Measurements from ENCODE around the gene E2F3. TPM values are rescaled to one million over a fixed set of nuclear protein-coding genes. Genes with fewer than 3 reads are reported as not detected.
A peak's percentile ranks its signal among the peaks of the same experiment; 100 is the strongest.

The E2F3 gene
- total RNA-seq, 1 donor from 2014 or later, result 3.1 TPM

DNA sequence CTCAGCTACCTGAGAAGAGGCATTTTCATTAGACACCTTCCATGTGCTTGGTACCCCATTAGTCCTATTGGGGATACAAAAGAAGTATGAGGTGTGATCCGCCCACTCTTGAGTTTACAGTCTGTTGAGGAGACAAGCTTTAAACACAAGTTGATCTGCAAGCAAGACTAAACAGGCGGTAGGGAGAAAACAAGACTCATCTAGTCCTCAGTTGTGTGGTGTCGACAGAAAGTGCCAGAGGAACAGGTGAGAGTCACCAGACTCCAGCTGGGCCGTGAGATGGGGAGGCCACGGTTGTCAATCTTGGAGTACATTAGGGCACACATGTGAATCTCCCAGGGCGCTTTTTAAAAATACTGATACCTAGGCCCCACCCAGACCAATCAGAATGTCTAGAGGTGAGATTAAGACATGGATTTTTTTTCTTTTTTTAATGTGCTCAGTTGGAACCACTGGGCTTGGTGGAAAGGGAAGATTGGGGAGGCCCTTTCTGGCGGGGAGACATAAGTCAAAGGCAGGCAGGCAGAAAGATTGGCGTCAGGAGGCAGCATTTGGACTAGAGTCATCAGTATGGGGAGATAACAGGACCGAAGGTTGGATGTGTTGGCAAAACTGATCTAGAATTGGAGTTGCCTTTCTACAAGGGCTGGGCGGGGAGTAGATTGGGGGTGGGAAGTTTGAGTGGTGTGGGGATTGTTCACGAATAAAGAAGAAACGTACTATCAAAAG, 10.4 kb downstream of the E2F3 start:
- H3K27me3 ChIP-seq (ENCODE audit: control insufficient read depth in 3 of 3, insufficient read depth in 3 of 3, low read length in 3 of 3), result no peaks in the 10 kb centered on the region
- no peak overlapping the region for H3K27ac ChIP-seq (ENCODE audit: low read depth, low read length)
- no peak overlapping the region for H3K9ac ChIP-seq (ENCODE audit: low read depth in 1 of 3, low read length in 3 of 3)
- H3K4me1 ChIP-seq (ENCODE audit: control insufficient read depth in 3 of 3, insufficient read depth in 3 of 3, low read length in 3 of 3), result peaks cover 30 to 51% (median 34%) of the 10 kb centered on the region in 3 donors
- no peaks in the 10 kb centered on the region for H3K36me3 ChIP-seq (ENCODE audit: control insufficient read depth in 3 of 3, insufficient read depth in 3 of 3, low read length in 3 of 3)
- H3K4me3 ChIP-seq (ENCODE audit: low read length in 3 of 3), result no peak overlapping the region
- H3K9me3 ChIP-seq (ENCODE audit: control insufficient read depth in 3 of 3, low read length in 3 of 3), result no peaks in the 10 kb centered on the region

- Histone ChIP-seq H3K4me3 (ENCODE audit: low read length in 3 of 3) (no peak overlapping the region), H3K27me3 (ENCODE audit: control insufficient read depth in 3 of 3, insufficient read depth in 3 of 3, low read length in 3 of 3) (no peaks in the 10 kb centered on the region), H3K9ac (ENCODE audit: low read depth in 1 of 3, low read length in 3 of 3) (peak overlapping the region in 1 of 3 donors; percentile 23), H3K27ac (ENCODE audit: low read depth, low read length) (no peak overlapping the region), H3K4me1 (ENCODE audit: control insufficient read depth in 3 of 3, insufficient read depth in 3 of 3, low read length in 3 of 3) (peaks cover 30 to 52% (median 34%) of the 10 kb centered on the region in 3 donors), H3K36me3 (ENCODE audit: control insufficient read depth in 3 of 3, insufficient read depth in 3 of 3, low read length in 3 of 3) (no peaks in the 10 kb centered on the region), H3K9me3 (ENCODE audit: control insufficient read depth in 3 of 3, low read length in 3 of 3) (no peaks in the 10 kb centered on the region)
These were observed 11.0 kb downstream of the E2F3 start for GRCh38 chr6:20412682-20413073.

GRCh38 chr6:20413826-20414225, 12.1 kb downstream of the E2F3 start:
- Histone ChIP-seq H3K4me3 (ENCODE audit: low read length in 3 of 3) (no peak overlapping the region), H3K27me3 (ENCODE audit: control insufficient read depth in 3 of 3, insufficient read depth in 3 of 3, low read length in 3 of 3) (no peaks in the 10 kb centered on the region), H3K9ac (ENCODE audit: low read depth in 1 of 3, low read length in 3 of 3) (no peak overlapping the region), H3K27ac (ENCODE audit: low read depth, low read length) (no peak overlapping the region), H3K36me3 (ENCODE audit: control insufficient read depth in 3 of 3, insufficient read depth in 3 of 3, low read length in 3 of 3) (no peaks in the 10 kb centered on the region), H3K4me1 (ENCODE audit: control insufficient read depth in 3 of 3, insufficient read depth in 3 of 3, low read length in 3 of 3) (peaks cover 27 to 54% (median 32%) of the 10 kb centered on the region in 3 donors), H3K9me3 (ENCODE audit: control insufficient read depth in 3 of 3, low read length in 3 of 3) (no peaks in the 10 kb centered on the region)

DNA sequence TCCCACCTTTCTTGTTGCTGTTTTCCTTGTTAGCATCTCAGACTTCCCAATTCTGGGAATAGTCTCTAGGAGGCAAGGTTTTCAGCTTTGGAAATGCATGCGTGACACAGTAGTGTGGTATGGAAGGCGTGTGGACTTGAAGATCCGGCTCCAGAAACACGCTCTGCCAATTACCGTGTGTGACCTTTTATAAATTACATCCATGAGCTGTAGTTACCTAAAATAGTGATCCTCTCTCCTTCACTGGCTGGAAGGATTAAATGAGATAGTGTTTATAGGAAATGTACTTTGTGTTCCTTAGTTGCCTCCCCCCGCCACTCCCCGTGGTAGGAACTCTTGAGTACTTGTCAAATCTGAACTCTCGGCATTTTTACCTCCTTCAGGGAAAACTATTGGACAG, 13.0 kb downstream of the E2F3 start:
- Histone ChIP-seq H3K36me3 (ENCODE audit: control insufficient read depth in 3 of 3, insufficient read depth in 3 of 3, low read length in 3 of 3) (no peaks in the 10 kb centered on the region), H3K27me3 (ENCODE audit: control insufficient read depth in 3 of 3, insufficient read depth in 3 of 3, low read length in 3 of 3) (no peaks in the 10 kb centered on the region), H3K4me3 (ENCODE audit: low read length in 3 of 3) (no peak overlapping the region), H3K9ac (ENCODE audit: low read depth in 1 of 3, low read length in 3 of 3) (no peak overlapping the region), H3K27ac (ENCODE audit: low read depth, low read length) (peak overlapping the region; percentile 23), H3K9me3 (ENCODE audit: control insufficient read depth in 3 of 3, low read length in 3 of 3) (no peaks in the 10 kb centered on the region), H3K4me1 (ENCODE audit: control insufficient read depth in 3 of 3, insufficient read depth in 3 of 3, low read length in 3 of 3) (peaks cover 23 to 48% (median 28%) of the 10 kb centered on the region in 3 donors)

- Histone ChIP-seq H3K4me1 (ENCODE audit: control insufficient read depth in 3 of 3, insufficient read depth in 3 of 3, low read length in 3 of 3) (peaks cover 17 to 42% (median 23%) of the 10 kb centered on the region in 3 donors), H3K9me3 (ENCODE audit: control insufficient read depth in 3 of 3, low read length in 3 of 3) (no peaks in the 10 kb centered on the region), H3K27me3 (ENCODE audit: control insufficient read depth in 3 of 3, insufficient read depth in 3 of 3, low read length in 3 of 3) (no peaks in the 10 kb centered on the region), H3K27ac (ENCODE audit: low read depth, low read length) (peak overlapping the region; percentile 23), H3K36me3 (ENCODE audit: control insufficient read depth in 3 of 3, insufficient read depth in 3 of 3, low read length in 3 of 3) (no peaks in the 10 kb centered on the region), H3K4me3 (ENCODE audit: low read length in 3 of 3) (no peak overlapping the region), H3K9ac (ENCODE audit: low read depth in 1 of 3, low read length in 3 of 3) (no peak overlapping the region)
These were observed 13.6 kb downstream of the E2F3 start for GRCh38 chr6:20415304-20415703.

DNA sequence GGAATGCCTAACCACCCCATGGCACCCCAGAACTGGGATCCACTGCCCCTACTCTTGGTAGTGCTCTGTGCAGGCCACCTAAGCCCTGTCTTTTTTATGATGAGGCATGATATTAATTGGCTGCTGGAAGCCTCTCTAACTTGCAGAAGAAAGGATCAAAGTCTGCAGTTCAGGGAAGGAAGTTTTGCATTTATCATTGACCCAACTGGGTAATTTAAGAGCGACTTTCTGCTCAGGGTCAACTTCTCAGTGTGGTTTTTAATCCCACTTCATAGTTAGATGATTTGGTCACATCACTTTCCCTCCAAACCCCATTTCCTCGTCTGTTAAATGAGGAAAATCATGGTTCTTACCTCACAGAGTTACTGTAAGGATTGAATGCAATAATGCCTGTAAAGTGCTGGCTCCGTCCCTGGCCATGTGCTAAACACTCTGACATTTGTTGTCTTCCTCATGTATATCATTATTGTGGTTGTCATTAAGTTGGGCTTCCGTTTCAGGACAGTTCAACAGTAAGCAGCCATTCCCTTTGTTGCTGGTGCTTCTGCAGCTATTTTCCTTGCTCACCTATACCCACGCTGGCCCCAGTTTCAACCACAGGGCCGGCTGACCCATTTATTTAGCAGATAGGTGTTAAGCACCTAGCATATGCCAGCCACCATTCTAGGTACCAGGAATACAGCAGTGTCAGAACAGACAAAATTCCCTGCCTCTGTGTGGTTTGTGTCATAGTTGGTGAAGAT, 14.2 kb downstream of the E2F3 start:
- H3K9ac ChIP-seq (ENCODE audit: low read depth in 1 of 3, low read length in 3 of 3), result no peak overlapping the region
- no peak overlapping the region for H3K27ac ChIP-seq (ENCODE audit: low read depth, low read length)
- no peak overlapping the region for H3K4me3 ChIP-seq (ENCODE audit: low read length in 3 of 3)
- H3K36me3 ChIP-seq (ENCODE audit: control insufficient read depth in 3 of 3, insufficient read depth in 3 of 3, low read length in 3 of 3), result no peaks in the 10 kb centered on the region
- no peaks in the 10 kb centered on the region for H3K27me3 ChIP-seq (ENCODE audit: control insufficient read depth in 3 of 3, insufficient read depth in 3 of 3, low read length in 3 of 3)
- peaks cover 17 to 41% (median 21%) of the 10 kb centered on the region in 3 donors for H3K4me1 ChIP-seq (ENCODE audit: control insufficient read depth in 3 of 3, insufficient read depth in 3 of 3, low read length in 3 of 3)
- no peaks in the 10 kb centered on the region for H3K9me3 ChIP-seq (ENCODE audit: control insufficient read depth in 3 of 3, low read length in 3 of 3)

GRCh38 chr6:20416567-20417345, 15.1 kb downstream of the E2F3 start:
- Histone ChIP-seq H3K36me3 (ENCODE audit: control insufficient read depth in 3 of 3, insufficient read depth in 3 of 3, low read length in 3 of 3) (no peaks in the 10 kb centered on the region), H3K27ac (ENCODE audit: low read depth, low read length) (no peak overlapping the region), H3K9me3 (ENCODE audit: control insufficient read depth in 3 of 3, low read length in 3 of 3) (no peaks in the 10 kb centered on the region), H3K4me1 (ENCODE audit: control insufficient read depth in 3 of 3, insufficient read depth in 3 of 3, low read length in 3 of 3) (peaks cover 13 to 35% (median 21%) of the 10 kb centered on the region in 3 donors), H3K4me3 (ENCODE audit: low read length in 3 of 3) (no peak overlapping the region), H3K27me3 (ENCODE audit: control insufficient read depth in 3 of 3, insufficient read depth in 3 of 3, low read length in 3 of 3) (no peaks in the 10 kb centered on the region), H3K9ac (ENCODE audit: low read depth in 1 of 3, low read length in 3 of 3) (no peak overlapping the region)

- H3K27ac ChIP-seq (ENCODE audit: low read depth, low read length), result no peak overlapping the region
- peaks cover 13 to 33% (median 21%) of the 10 kb centered on the region in 3 donors for H3K4me1 ChIP-seq (ENCODE audit: control insufficient read depth in 3 of 3, insufficient read depth in 3 of 3, low read length in 3 of 3)
- no peaks in the 10 kb centered on the region for H3K36me3 ChIP-seq (ENCODE audit: control insufficient read depth in 3 of 3, insufficient read depth in 3 of 3, low read length in 3 of 3)
- H3K27me3 ChIP-seq (ENCODE audit: control insufficient read depth in 3 of 3, insufficient read depth in 3 of 3, low read length in 3 of 3), result no peaks in the 10 kb centered on the region
- no peaks in the 10 kb centered on the region for H3K9me3 ChIP-seq (ENCODE audit: control insufficient read depth in 3 of 3, low read length in 3 of 3)
- no peak overlapping the region for H3K4me3 ChIP-seq (ENCODE audit: low read length in 3 of 3)
- peak overlapping the region in 1 of 3 donors; percentile 36 for H3K9ac ChIP-seq (ENCODE audit: low read depth in 1 of 3, low read length in 3 of 3)
These were observed 16.1 kb downstream of the E2F3 start for GRCh38 chr6:20417819-20418218.

DNA sequence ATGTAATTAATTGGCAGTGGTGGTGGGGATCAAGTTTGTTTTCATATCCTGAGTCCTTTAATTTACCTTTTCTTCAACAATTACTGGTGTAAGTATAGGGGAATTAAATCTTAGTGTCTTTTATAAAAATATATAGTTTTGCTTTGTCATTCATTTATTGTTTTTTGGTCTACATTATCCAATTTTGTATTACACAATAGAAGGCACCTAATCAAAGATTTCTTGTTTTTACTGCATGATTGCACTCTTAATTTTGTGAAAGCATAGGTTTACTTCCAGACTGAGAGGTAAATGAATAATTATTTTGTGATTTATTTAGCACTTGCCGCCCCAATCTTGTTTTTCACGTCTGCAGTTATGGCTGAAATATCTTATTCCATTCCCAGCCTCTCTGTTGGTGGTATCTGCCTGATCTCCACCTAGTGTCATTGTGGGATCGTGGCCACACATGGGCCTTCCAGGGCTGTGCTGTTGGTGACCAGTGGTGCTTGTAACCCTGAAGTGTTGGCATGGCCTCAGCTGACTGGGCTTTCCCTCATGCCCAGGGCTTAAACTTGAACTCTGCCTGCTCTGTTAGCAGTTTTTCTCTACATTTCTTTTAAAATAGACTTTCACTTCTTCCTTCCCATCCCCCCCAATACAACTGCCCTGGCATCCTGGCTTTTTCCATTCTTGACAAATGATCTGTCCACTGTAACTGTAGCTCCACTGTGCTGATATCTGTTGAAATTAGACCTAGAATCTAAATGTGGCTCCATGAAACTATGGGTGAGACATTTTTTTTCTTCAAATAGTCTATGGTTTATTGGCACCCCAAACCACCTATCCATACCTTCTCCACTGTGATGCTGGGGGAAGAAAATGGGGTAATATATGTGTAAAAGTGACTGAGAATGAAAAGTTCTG, 24.8 kb downstream of the E2F3 start:
- Histone ChIP-seq H3K4me1 (ENCODE audit: control insufficient read depth in 3 of 3, insufficient read depth in 3 of 3, low read length in 3 of 3) (peaks cover 6 to 25% (median 19%) of the 10 kb centered on the region in 3 donors), H3K27me3 (ENCODE audit: control insufficient read depth in 3 of 3, insufficient read depth in 3 of 3, low read length in 3 of 3) (no peaks in the 10 kb centered on the region), H3K9ac (ENCODE audit: low read depth in 1 of 3, low read length in 3 of 3) (no peak overlapping the region), H3K36me3 (ENCODE audit: control insufficient read depth in 3 of 3, insufficient read depth in 3 of 3, low read length in 3 of 3) (peaks cover 0 to 3% (median 3%) of the 10 kb centered on the region in 3 donors), H3K9me3 (ENCODE audit: control insufficient read depth in 3 of 3, low read length in 3 of 3) (no peaks in the 10 kb centered on the region), H3K4me3 (ENCODE audit: low read length in 3 of 3) (no peak overlapping the region), H3K27ac (ENCODE audit: low read depth, low read length) (no peak overlapping the region)

Measured in skeletal muscle tissue (tissue), 4 donors.